DND-41 (cell line): ENCODE results near the gene ELL2.

Experiments used
- ATAC-seq: fragments of 200-7000 bp; cut with Tn5 transposase; 3 replicates; pipeline ENCODE4 v1.9.1; 2021; ENCODE audit warnings: low read depth; ENCODE audit not compliant: insufficient read depth
- DNase-seq: peaks from one replicate; pipeline ENCODE4 v3.0.0-alpha.2; 2020
- H2AFZ ChIP-seq: 2 replicates; pipeline ENCODE4 v1.6.0; 2012; ENCODE audit warnings: low read depth, low read length
- H3K27ac ChIP-seq: 2 replicates; pipeline ENCODE4 v1.5.1; 2012; ENCODE audit warnings: low read length, inconsistent platforms
- H3K27me3 ChIP-seq: fragments of 200-600 bp; sonication (generic); 2 replicates; pipeline ENCODE4 v1.6.0; 2012; ENCODE audit warnings: low read length, mild to moderate bottlenecking, inconsistent platforms; ENCODE audit not compliant: insufficient read depth, poor library complexity
- H3K36me3 ChIP-seq: 2 replicates; pipeline ENCODE4 v1.5.1; 2012; ENCODE audit warnings: low read length, inconsistent platforms; ENCODE audit not compliant: insufficient read depth
- H3K4me1 ChIP-seq: 2 replicates; pipeline ENCODE4 v1.5.1; 2012; ENCODE audit warnings: mild to moderate bottlenecking, low read length; ENCODE audit not compliant: insufficient read depth
- H3K4me2 ChIP-seq: 2 replicates; pipeline ENCODE4 v1.6.0; 2012; ENCODE audit warnings: mild to moderate bottlenecking, moderate library complexity, low read length, inconsistent platforms; ENCODE audit not compliant: insufficient read depth
- H3K4me3 ChIP-seq, 2 experiments: fragments of 200-600 bp in 1 of 2; shearing (Covaris generic) in 1 of 2; 2 replicates each; pipeline ENCODE4 v1.5.1; 2012 to 2016; ENCODE audit warnings: inconsistent platforms in 2 of 2, low read length in 2 of 2, mild to moderate bottlenecking in 2 of 2, low read depth in 1 of 2, moderate library complexity in 1 of 2
- H3K79me2 ChIP-seq: 2 replicates; pipeline ENCODE4 v1.6.0; 2012; ENCODE audit warnings: low read length, inconsistent platforms; ENCODE audit not compliant: insufficient read depth
- H3K9ac ChIP-seq: 2 replicates; pipeline ENCODE4 v1.6.0; 2012; ENCODE audit warnings: low read depth, mild to moderate bottlenecking, inconsistent platforms, low read length, moderate library complexity
- H3K9me3 ChIP-seq: 2 replicates; pipeline ENCODE4 v1.5.1; 2012; ENCODE audit warnings: low read length, moderate library complexity, mild to moderate bottlenecking, inconsistent platforms; ENCODE audit not compliant: insufficient read depth, severe bottlenecking
- H4K20me1 ChIP-seq: 2 replicates; pipeline ENCODE4 v1.6.0; 2012; ENCODE audit warnings: low read length; ENCODE audit not compliant: insufficient read depth
- CTCF ChIP-seq: IDR thresholded peaks from 2 replicates; pipeline ENCODE4 v1.5.1; 2012; ENCODE audit warnings: borderline replicate concordance, low read length, moderate library complexity, mild to moderate bottlenecking; ENCODE audit not compliant: poor library complexity, severe bottlenecking; ENCODE audit errors: extremely low read depth
- EZH2 ChIP-seq: IDR thresholded peaks from 3 replicates; pipeline ENCODE4 v1.6.1; 2012; ENCODE audit warnings: borderline replicate concordance, low read depth, mild to moderate bottlenecking, moderate library complexity, low read length, inconsistent platforms; ENCODE audit not compliant: severe bottlenecking

The ELL2 gene

GRCh38 chr5:95873351-95873750 lies 88.3 kb downstream of the ELL2 start:
- no peaks in the 10 kb centered on the region for H3K9me3 ChIP-seq
- no peak overlapping the region for H3K4me3 ChIP-seq
- no peak for DNase-seq
- no peak overlapping the region for H3K9ac ChIP-seq
- no peaks in the 10 kb centered on the region for H4K20me1 ChIP-seq
- H3K36me3 ChIP-seq: no peaks in the 10 kb centered on the region
- TF ChIP-seq CTCF: no peak
- TF ChIP-seq EZH2: no peak
- no peak overlapping the region for H2AFZ ChIP-seq
- no peak overlapping the region for H3K27ac ChIP-seq
- H3K4me2 ChIP-seq: no peak overlapping the region
- no peaks in the 10 kb centered on the region for H3K79me2 ChIP-seq
- ATAC-seq: no peak
- H3K27me3 ChIP-seq: no peaks in the 10 kb centered on the region
- peaks cover 35% of the 10 kb centered on the region for H3K4me1 ChIP-seq

GRCh38 chr5:95872346-95873268 lies 89.0 kb downstream of the ELL2 start:
- H3K9me3 ChIP-seq: no peaks in the 10 kb centered on the region
- H3K27ac ChIP-seq: no peak overlapping the region
- ATAC-seq (no peak), DNase-seq (no peak)
- H3K4me2 ChIP-seq: no peak overlapping the region
- H3K79me2 ChIP-seq: no peaks in the 10 kb centered on the region
- no peaks in the 10 kb centered on the region for H3K27me3 ChIP-seq
- H3K4me3 ChIP-seq: no peak overlapping the region
- H3K4me1 ChIP-seq: peaks cover 39% of the 10 kb centered on the region
- no peak overlapping the region for H3K9ac ChIP-seq
- TF ChIP-seq CTCF: no peak
- no peak overlapping the region for H2AFZ ChIP-seq
- H4K20me1 ChIP-seq: no peaks in the 10 kb centered on the region
- no peaks in the 10 kb centered on the region for H3K36me3 ChIP-seq

GRCh38 chr5:95871146-95871806 lies 90.4 kb downstream of the ELL2 start:
- Histone ChIP-seq H3K9ac (no peak overlapping the region), H3K4me2 (peak overlapping the region; percentile 44; the same call in 1 of the 2 replicates), H3K36me3 (no peaks in the 10 kb centered on the region), H3K9me3 (no peaks in the 10 kb centered on the region), H3K4me1 (peaks cover 39% of the 10 kb centered on the region), H3K4me3 (no peak overlapping the region), H3K79me2 (no peaks in the 10 kb centered on the region), H2AFZ (no peak overlapping the region), H4K20me1 (no peaks in the 10 kb centered on the region), H3K27ac (no peak overlapping the region), H3K27me3 (no peaks in the 10 kb centered on the region)
- DNase-seq: no peak
- no peak for TF ChIP-seq EZH2
- no peak for TF ChIP-seq CTCF
- no peak for ATAC-seq
